ENCODE results near the gene PAK4.

DNA sequence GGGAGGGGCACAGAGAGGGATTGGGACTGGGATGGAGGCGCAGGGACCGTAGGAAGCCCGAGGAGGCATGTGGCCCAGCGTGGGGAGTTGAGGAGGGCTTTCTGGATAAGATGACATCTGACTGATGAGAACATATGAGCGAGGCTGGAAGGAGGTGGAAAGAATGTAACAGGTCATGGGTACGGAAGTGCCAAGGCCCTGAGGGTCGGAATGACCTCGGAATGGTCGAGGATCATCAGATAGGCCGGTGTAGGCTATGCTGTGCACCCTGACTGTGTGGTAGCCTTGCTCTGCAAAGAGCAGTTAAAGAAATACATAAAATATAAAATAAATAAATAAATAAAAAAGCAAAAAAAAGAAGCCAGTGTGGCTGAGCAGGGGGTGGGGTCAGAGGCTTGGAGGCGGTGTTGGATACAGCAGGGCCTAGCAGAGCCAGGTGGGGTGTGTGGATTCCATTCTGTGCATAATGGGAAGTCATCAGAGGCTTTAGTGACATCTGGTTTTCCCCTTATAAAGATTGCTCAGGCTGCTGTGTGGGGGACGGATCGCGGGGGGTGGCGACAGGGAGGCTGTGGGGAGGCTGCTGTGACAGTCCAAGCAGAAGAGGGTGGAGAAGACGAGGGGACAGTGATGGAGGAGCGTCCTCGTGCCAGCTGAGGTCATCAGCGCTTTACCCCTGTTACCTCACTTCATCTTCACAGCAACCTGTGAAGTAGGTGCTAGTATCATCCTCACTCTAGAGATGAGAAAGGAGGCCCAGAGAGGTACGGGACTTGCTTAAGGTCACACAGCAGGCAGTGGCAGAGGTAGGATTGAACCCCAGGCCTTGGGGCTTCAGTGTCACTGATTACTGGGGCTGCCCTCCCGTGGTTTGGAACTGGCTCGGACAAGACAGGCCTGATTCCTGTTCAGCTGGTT is 5.0 kb downstream of the PAK4 start:
- TF ChIP-seq, protein P1, sequence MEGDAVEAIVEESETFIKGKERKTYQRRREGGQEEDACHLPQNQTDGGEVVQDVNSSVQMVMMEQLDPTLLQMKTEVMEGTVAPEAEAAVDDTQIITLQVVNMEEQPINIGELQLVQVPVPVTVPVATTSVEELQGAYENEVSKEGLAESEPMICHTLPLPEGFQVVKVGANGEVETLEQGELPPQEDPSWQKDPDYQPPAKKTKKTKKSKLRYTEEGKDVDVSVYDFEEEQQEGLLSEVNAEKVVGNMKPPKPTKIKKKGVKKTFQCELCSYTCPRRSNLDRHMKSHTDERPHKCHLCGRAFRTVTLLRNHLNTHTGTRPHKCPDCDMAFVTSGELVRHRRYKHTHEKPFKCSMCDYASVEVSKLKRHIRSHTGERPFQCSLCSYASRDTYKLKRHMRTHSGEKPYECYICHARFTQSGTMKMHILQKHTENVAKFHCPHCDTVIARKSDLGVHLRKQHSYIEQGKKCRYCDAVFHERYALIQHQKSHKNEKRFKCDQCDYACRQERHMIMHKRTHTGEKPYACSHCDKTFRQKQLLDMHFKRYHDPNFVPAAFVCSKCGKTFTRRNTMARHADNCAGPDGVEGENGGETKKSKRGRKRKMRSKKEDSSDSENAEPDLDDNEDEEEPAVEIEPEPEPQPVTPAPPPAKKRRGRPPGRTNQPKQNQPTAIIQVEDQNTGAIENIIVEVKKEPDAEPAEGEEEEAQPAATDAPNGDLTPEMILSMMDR (IDR thresholded peaks at IDR 0.05 in 2 of 3, conservative IDR thresholded peaks at IDR 0.05 in 1 of 3; ENCODE audit: borderline replicate concordance in 1 of 3, insufficient read depth in 1 of 3, low read depth in 2 of 3, low read length in 2 of 3), result no peak
- TF ChIP-seq POLR2A (IDR thresholded peaks at IDR 0.05; ENCODE audit: borderline replicate concordance, extremely low read depth, insufficient read depth, insufficient read length), result no peak
- TF ChIP-seq SIN3A (IDR thresholded peaks at IDR 0.05; ENCODE audit: low read depth), result no peak
- TF ChIP-seq REST (IDR thresholded peaks at IDR 0.05; ENCODE audit: low read depth), result no peak
- TF ChIP-seq POLR2AphosphoS5 (IDR thresholded peaks at IDR 0.05; ENCODE audit: low read depth, low read length), result no peak
- TF ChIP-seq, protein P2, sequence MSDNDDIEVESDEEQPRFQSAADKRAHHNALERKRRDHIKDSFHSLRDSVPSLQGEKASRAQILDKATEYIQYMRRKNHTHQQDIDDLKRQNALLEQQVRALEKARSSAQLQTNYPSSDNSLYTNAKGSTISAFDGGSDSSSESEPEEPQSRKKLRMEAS (IDR thresholded peaks at IDR 0.05), result no peak
- no peak for TF ChIP-seq EZH2phosphoT487 (IDR thresholded peaks at IDR 0.05; ENCODE audit: borderline replicate concordance)
- no peak for TF ChIP-seq SRF (IDR thresholded peaks at IDR 0.05; ENCODE audit: low read depth)
- TF ChIP-seq, protein P3, sequence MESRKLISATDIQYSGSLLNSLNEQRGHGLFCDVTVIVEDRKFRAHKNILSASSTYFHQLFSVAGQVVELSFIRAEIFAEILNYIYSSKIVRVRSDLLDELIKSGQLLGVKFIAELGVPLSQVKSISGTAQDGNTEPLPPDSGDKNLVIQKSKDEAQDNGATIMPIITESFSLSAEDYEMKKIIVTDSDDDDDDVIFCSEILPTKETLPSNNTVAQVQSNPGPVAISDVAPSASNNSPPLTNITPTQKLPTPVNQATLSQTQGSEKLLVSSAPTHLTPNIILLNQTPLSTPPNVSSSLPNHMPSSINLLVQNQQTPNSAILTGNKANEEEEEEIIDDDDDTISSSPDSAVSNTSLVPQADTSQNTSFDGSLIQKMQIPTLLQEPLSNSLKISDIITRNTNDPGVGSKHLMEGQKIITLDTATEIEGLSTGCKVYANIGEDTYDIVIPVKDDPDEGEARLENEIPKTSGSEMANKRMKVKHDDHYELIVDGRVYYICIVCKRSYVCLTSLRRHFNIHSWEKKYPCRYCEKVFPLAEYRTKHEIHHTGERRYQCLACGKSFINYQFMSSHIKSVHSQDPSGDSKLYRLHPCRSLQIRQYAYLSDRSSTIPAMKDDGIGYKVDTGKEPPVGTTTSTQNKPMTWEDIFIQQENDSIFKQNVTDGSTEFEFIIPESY (IDR thresholded peaks at IDR 0.05; ENCODE audit: extremely low read depth, insufficient replicate concordance, low read length), result no peak
- no peak for TF ChIP-seq EZH2 (IDR thresholded peaks at IDR 0.05)
- no peak for TF ChIP-seq TCF7L2 (IDR thresholded peaks at IDR 0.05; ENCODE audit: borderline replicate concordance, extremely low read depth, insufficient read depth, insufficient read length)
- TF ChIP-seq YY1 (IDR thresholded peaks at IDR 0.05; ENCODE audit: extremely low read depth, insufficient replicate concordance, low read depth, low read length), result no peak
- no peak for TF ChIP-seq RAD21 (IDR thresholded peaks at IDR 0.05; ENCODE audit: low read depth)
- TF ChIP-seq, protein P4, sequence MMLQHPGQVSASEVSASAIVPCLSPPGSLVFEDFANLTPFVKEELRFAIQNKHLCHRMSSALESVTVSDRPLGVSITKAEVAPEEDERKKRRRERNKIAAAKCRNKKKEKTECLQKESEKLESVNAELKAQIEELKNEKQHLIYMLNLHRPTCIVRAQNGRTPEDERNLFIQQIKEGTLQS (IDR thresholded peaks at IDR 0.05), result no peak
